H1 (cell line): Measurements from ENCODE around the gene UBL4B. TPM values are rescaled to one million over a fixed set of nuclear protein-coding genes. Genes with fewer than 3 reads are reported as not detected.

Experiments
- HDAC2 ChIP-seq, 2 experiments: fragments of 300-600 bp in 1 of 2; sonication (generic) in 1 of 2; IDR thresholded peaks; 2 replicates each; pipeline ENCODE4 v1.6.1; 2011 to 2012; ENCODE audit warnings: low read depth in 2 of 2, low read length in 2 of 2, mild to moderate bottlenecking in 2 of 2, moderate library complexity in 2 of 2, borderline replicate concordance in 1 of 2, inconsistent platforms in 1 of 2
- POLR2AphosphoS5 ChIP-seq: IDR thresholded peaks from 2 replicates; pipeline ENCODE4 v1.6.1; 2011; ENCODE audit warnings: low read depth, low read length
- RXRA ChIP-seq: IDR thresholded peaks from 2 replicates; pipeline ENCODE4 v1.6.1; 2011; ENCODE audit warnings: low read depth, mild to moderate bottlenecking, low read length, moderate library complexity; ENCODE audit not compliant: insufficient read depth
- SIN3A ChIP-seq, 2 experiments: IDR thresholded peaks in 1 of 2; conservative IDR thresholded peaks in 1 of 2; 2 replicates each; pipeline ENCODE4 v1.6.1; 2011 to 2012; ENCODE audit warnings: low read length in 2 of 2, improper control_type of control experiment in 1 of 2, low read depth in 1 of 2, mild to moderate bottlenecking in 1 of 2
- polyA plus RNA-seq, 7 experiments: library from polyadenylated mRNA; depleted of rRNA in 3 of 7; stranded (reverse) in 5 of 7; unstranded in 2 of 7; fragments of >200 nt in 5 of 7; fragments of 200-250 nt in 2 of 7; gene quantifications; 1 replicate in 5 of 7; 2 replicates in 1 of 7; 4 replicates in 1 of 7; pipeline versions ENCODE4 v1.2.1 to v1.2.3, GENCODE V29; 2011 to 2013; ENCODE audit warnings: missing spikeins in 2 of 7, mixed read lengths in 2 of 7
- total RNA-seq: library from RNA; stranded (reverse); fragmentation: NEBNext Ultra II Directional; extraction: Animal tissue kit (Norgen Biotek cat#: 25700); gene quantifications from 2 replicates; pipeline ENCODE4 v1.2.1, GENCODE V29; 2021
- TF ChIP-seq, protein P1 (sequence below): IDR thresholded peaks from 2 replicates; pipeline ENCODE4 v1.6.1; 2012; ENCODE audit warnings: inconsistent platforms
- TF ChIP-seq, protein P2 (sequence below), 3 experiments: IDR thresholded peaks; 1 replicate in 2 of 3; 2 replicates in 1 of 3; pipeline versions ENCODE4 v1.5.1 to v1.6.1; 2011; ENCODE audit warnings: low read length in 3 of 3, mild to moderate bottlenecking in 3 of 3, inconsistent platforms in 2 of 3, low read depth in 1 of 3, moderate library complexity in 1 of 3; ENCODE audit not compliant: insufficient read depth in 1 of 3; ENCODE audit errors: control extremely low read depth in 1 of 3

The UBL4B gene
- total and polyA plus RNA-seq, 2 of the 8 experiments (the other 6 are each of a cell fraction or from before 2014, with no cell fraction given) = 0.11 TPM; not detected in 1

DNA sequence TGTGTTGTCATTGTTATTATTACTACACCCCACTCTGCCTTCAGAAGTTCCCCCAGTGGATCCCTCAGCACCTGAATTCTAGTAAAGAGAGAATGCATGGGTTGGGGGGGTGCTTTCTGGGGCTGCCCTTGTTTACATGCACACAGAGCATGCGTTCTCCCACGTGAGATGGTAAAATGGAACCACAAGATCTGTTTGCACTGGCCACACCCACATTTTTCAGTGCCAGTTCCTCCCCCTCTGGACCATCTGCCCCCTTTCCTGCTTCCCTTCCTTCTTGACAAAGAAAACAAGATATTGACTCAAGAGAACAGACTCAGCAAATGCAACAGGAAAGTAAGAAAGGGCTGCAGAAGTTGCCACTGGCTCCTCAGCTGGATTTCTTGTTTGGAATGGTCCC lies 46.9 kb downstream of the UBL4B start (continued):
- TF ChIP-seq RXRA (no peak), POLR2AphosphoS5 (no peak), HDAC2 (IDR thresholded peaks at IDR 0.05; ENCODE audit: borderline replicate concordance in 1 of 2, low read depth in 2 of 2, low read length in 2 of 2) (no peak), SIN3A (conservative IDR thresholded peaks at IDR 0.05 in 1 of 2, IDR thresholded peaks at IDR 0.05 in 1 of 2; ENCODE audit: low read depth in 1 of 2, low read length in 2 of 2) (no peak)
- TF ChIP-seq, protein P1, sequence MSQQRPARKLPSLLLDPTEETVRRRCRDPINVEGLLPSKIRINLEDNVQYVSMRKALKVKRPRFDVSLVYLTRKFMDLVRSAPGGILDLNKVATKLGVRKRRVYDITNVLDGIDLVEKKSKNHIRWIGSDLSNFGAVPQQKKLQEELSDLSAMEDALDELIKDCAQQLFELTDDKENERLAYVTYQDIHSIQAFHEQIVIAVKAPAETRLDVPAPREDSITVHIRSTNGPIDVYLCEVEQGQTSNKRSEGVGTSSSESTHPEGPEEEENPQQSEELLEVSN = no peak
- TF ChIP-seq, protein P2, sequence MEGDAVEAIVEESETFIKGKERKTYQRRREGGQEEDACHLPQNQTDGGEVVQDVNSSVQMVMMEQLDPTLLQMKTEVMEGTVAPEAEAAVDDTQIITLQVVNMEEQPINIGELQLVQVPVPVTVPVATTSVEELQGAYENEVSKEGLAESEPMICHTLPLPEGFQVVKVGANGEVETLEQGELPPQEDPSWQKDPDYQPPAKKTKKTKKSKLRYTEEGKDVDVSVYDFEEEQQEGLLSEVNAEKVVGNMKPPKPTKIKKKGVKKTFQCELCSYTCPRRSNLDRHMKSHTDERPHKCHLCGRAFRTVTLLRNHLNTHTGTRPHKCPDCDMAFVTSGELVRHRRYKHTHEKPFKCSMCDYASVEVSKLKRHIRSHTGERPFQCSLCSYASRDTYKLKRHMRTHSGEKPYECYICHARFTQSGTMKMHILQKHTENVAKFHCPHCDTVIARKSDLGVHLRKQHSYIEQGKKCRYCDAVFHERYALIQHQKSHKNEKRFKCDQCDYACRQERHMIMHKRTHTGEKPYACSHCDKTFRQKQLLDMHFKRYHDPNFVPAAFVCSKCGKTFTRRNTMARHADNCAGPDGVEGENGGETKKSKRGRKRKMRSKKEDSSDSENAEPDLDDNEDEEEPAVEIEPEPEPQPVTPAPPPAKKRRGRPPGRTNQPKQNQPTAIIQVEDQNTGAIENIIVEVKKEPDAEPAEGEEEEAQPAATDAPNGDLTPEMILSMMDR (IDR thresholded peaks at IDR 0.05; ENCODE audit: control extremely low read depth in 1 of 3, insufficient read depth in 1 of 3, low read depth in 1 of 3, low read length in 3 of 3) = no peak
